Measurements from ENCODE around the gene ADGRA1. TPM values are rescaled to one million over a fixed set of nuclear protein-coding genes. Genes with fewer than 3 reads are reported as not detected.

The ADGRA1 gene
- total RNA-seq, 4 donors from 2014 or later, result not detected

GRCh38 chr10:133086247-133086646 is 1.5 kb upstream of the ADGRA1 start:
- WGBS, 2 donors, result no CpG with 5 or more reads among the region's 12 CpGs
- Histone ChIP-seq H3K4me1 (peaks cover 0 to 16% (median 9%) of the 10 kb centered on the region in 3 donors), H3K27ac (no peak overlapping the region), H3K9me3 (no peaks in the 10 kb centered on the region), H3K27me3 (peaks cover 3 to 100% (median 23%) of the 10 kb centered on the region in 4 donors), H3K36me3 (no peaks in the 10 kb centered on the region), H3K4me3 (no peak overlapping the region)
- TF ChIP-seq CTCF (IDR thresholded peaks at IDR 0.05) (no peak), POLR2A (IDR thresholded peaks at IDR 0.05) (no peak)
- intact Hi-C loops (cut with DNase I), result no loop called here
- DNase-seq, result no peak

DNA sequence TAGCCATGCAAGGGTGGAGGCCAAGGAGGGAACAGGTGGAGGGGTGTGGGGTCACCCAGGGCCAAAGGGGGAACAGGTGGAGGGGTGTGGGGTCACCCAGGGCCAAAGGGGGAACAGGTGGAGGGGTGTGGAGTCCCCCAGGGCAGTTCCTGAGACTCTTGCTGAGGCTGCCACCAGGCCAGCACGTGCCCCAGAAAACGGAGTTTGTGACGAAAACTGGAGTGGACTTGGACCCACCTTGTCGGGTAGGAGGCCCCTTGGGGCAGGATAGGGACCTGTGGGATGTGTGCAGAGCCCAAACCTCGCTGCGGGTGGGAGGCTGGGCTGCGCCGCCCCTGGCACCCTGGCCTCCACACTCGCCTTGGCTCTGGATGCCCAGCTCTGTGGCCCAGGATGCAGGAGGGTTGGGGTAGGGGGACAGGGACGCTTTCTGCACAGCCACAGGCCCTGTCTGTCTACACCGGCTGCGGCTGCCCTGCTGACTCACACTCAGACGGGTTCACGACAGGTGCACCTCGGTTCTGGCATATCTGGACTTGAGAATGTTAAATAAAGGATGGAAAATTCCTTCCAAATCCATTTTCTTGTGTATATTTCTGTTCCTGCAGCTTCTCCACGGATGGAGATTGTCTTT is 562 bp upstream of the ADGRA1 start:
- Histone ChIP-seq H3K36me3 (no peaks in the 10 kb centered on the region), H3K4me1 (peaks cover 0 to 16% (median 9%) of the 10 kb centered on the region in 3 donors), H3K27ac (no peak overlapping the region), H3K4me3 (no peak overlapping the region), H3K27me3 (peaks cover 3 to 100% (median 23%) of the 10 kb centered on the region in 4 donors), H3K9me3 (no peaks in the 10 kb centered on the region)
- intact Hi-C loops (cut with DNase I), result no loop called here
- DNase-seq, result no peak
- no peak for TF ChIP-seq CTCF (IDR thresholded peaks at IDR 0.05)
- no peak for TF ChIP-seq POLR2A (IDR thresholded peaks at IDR 0.05)
- 17 to 31% methylated on average over 9 to 11 of the region's 16 CpGs for WGBS, 2 donors

GRCh38 chr10:133088179-133088955 is 643 bp downstream of the ADGRA1 start:
- Histone ChIP-seq H3K27me3 (peaks cover 3 to 96% (median 23%) of the 10 kb centered on the region in 4 donors), H3K36me3 (no peaks in the 10 kb centered on the region), H3K27ac (no peak overlapping the region), H3K4me3 (peak overlapping the region in 2 of 4 donors; percentile 22 to 42), H3K4me1 (peaks cover 0 to 16% (median 9%) of the 10 kb centered on the region in 3 donors), H3K9me3 (no peaks in the 10 kb centered on the region)
- intact Hi-C loops (cut with DNase I), result no loop called here
- WGBS, 2 donors, result 3% methylated on average over 12 of the region's 87 CpGs; no CpG with 5 or more reads in 1 of the 2 donors
- TF ChIP-seq POLR2A (IDR thresholded peaks at IDR 0.05), result no peak
- no peak for TF ChIP-seq CTCF (IDR thresholded peaks at IDR 0.05)
- DNase-seq, result no peak

DNA sequence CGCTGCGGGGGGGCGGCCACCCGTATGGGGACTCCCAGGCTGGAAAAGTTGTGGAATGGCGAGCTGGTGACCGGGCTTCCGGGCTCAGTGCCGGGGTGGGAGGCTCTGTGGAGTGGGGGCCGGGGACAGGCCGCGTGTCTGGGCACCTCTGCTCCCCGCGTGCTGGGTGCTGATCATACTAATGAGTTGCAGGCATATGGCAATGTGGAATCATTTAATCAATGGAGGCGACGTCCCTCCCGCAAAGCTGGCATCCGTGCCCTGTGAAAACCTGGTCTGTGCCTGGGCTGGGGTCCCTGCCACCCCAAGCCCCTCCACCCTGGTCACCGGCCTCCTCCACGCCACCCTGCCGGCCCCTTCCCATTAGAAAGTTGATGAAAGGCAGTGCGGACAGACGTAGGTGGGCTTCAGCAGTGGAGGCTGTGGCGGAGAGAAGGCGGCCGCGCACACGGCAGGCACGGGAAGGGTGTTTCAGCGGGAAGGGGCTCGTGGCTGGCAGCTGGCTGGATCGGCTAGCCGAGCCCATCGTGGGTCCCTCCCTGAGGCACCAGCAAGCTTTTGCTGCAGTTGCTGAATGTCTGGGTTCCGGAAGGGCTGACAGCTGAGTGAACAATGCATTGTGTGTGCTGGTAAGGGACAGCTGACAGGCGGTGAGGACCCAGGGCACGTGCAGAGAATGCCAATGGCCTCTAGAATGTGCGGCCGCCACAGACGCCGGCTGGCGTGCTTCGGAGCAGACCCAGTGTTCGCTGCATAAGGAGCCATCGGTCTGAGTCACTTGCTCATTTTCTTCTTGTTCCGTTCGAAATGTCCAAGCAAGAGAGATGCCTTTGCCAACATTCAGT is 1.5 kb downstream of the ADGRA1 start:
- Histone ChIP-seq H3K27me3 (peaks cover 3 to 91% (median 23%) of the 10 kb centered on the region in 4 donors), H3K4me1 (peaks cover 0 to 16% (median 9%) of the 10 kb centered on the region in 3 donors), H3K36me3 (no peaks in the 10 kb centered on the region), H3K4me3 (no peak overlapping the region), H3K9me3 (no peaks in the 10 kb centered on the region), H3K27ac (no peak overlapping the region)
- WGBS, 2 donors, result 45 to 56% methylated on average over 9 to 28 of the region's 46 CpGs
- intact Hi-C loops (cut with DNase I), result no loop called here
- TF ChIP-seq POLR2A (IDR thresholded peaks at IDR 0.05) (no peak), CTCF (IDR thresholded peaks at IDR 0.05) (no peak)
- DNase-seq, result no peak
